H1 (cell line): ENCODE measurements around the gene ZNF469. TPM values are rescaled to one million over a fixed set of nuclear protein-coding genes. Genes with fewer than 3 reads are reported as not detected.

Experiments used
- CTCF ChIA-PET: fragments of 300-600 bp; sonication (Branson Sonifier 250); formaldehyde crosslinking; loops from one replicate; lab custom pipeline; 2021; ENCODE audit not compliant: partially characterized antibody; lab: Charles Lee
- POLR2A ChIA-PET: fragments of 300-600 bp; sonication (Branson Sonifier 250); formaldehyde crosslinking; loops from one replicate; lab custom pipeline; 2021; ENCODE audit warnings: inconsistent platforms; ENCODE audit not compliant: partially characterized antibody; lab: Charles Lee
- DNase-seq, 2 experiments: peaks; one replicate each; pipeline versions ENCODE4 v3.0.0 to v3.0.0-alpha.2; 2010 to 2022; ENCODE audit warnings: low spot score in 2 of 2, low read depth in 1 of 2, mixed read lengths in 1 of 2
- FAIRE-seq: peaks from 2 replicates; lab custom pipeline; 2011; peaks lifted over from hg19 to GRCh38; lab: Jason Lieb, UNC
- H2AFZ ChIP-seq: 2 replicates; pipeline ENCODE4 v1.8.1; 2012; ENCODE audit warnings: low read length, inconsistent platforms
- H2AK5ac ChIP-seq: 2 replicates; pipeline ENCODE4 v1.6.1; 2013; ENCODE audit warnings: low read depth, low read length
- H2BK120ac ChIP-seq: replicated peaks from 2 replicates; pipeline ENCODE3; 2013; ENCODE audit warnings: low read depth, low read length, inconsistent platforms
- H2BK12ac ChIP-seq: 2 replicates; pipeline ENCODE4 v1.6.1; 2013; ENCODE audit warnings: low read depth, low read length
- H2BK15ac ChIP-seq: 2 replicates; pipeline ENCODE4 v1.6.1; 2013; ENCODE audit warnings: low read length
- H2BK20ac ChIP-seq: 2 replicates; pipeline ENCODE4 v1.6.1; 2013; ENCODE audit warnings: low read length
- H2BK5ac ChIP-seq: 2 replicates; pipeline ENCODE4 v1.6.1; 2013; ENCODE audit warnings: low read depth, low read length
- H3K14ac ChIP-seq: 2 replicates; pipeline ENCODE4 v1.6.1; 2013; ENCODE audit warnings: inconsistent platforms; ENCODE audit not compliant: insufficient read length
- H3K18ac ChIP-seq: 2 replicates; pipeline ENCODE4 v1.6.1; 2013; ENCODE audit warnings: low read length; ENCODE audit errors: extremely low read depth
- H3K23ac ChIP-seq: 2 replicates; pipeline ENCODE4 v1.6.1; 2013; ENCODE audit warnings: inconsistent platforms; ENCODE audit not compliant: insufficient read length
- H3K23me2 ChIP-seq: 2 replicates; pipeline ENCODE4 v1.6.1; 2013; ENCODE audit warnings: low read depth, low read length
- H3K27ac ChIP-seq: 2 replicates; pipeline ENCODE4 v1.6.1; 2011; ENCODE audit warnings: low read depth, low read length, inconsistent platforms
- H3K27me3 ChIP-seq, 4 experiments: replicated peaks in 1 of 4; 1 replicate in 1 of 4; 2 replicates in 3 of 4; pipeline versions ENCODE4 v1.6.1 to v1.8.1; 2011 to 2013; ENCODE audit warnings: low read length in 3 of 4, mild to moderate bottlenecking in 3 of 4, inconsistent platforms in 2 of 4, mixed read lengths in 2 of 4, moderate library complexity in 1 of 4; ENCODE audit not compliant: control insufficient read depth in 3 of 4, insufficient read depth in 3 of 4; ENCODE audit errors: extremely low read depth in 1 of 4
- H3K36me3 ChIP-seq, 4 experiments: 2 replicates each; pipeline versions ENCODE4 v1.6.1 to v1.8.1; 2011 to 2013; ENCODE audit warnings: mild to moderate bottlenecking in 4 of 4, low read length in 3 of 4, moderate library complexity in 2 of 4, control low read depth in 1 of 4, inconsistent platforms in 1 of 4; ENCODE audit not compliant: insufficient read depth in 4 of 4, control insufficient read depth in 2 of 4
- H3K4ac ChIP-seq: replicated peaks from 2 replicates; pipeline ENCODE3; 2013; ENCODE audit warnings: low read length, low read depth, mixed read lengths, inconsistent platforms; ENCODE audit not compliant: insufficient read length
- H3K4me1 ChIP-seq, 4 experiments: replicated peaks in 1 of 4; 1 replicate in 1 of 4; 2 replicates in 3 of 4; pipeline versions ENCODE4 v1.6.1 to v1.8.1; 2011 to 2013; ENCODE audit warnings: low read length in 3 of 4, inconsistent platforms in 2 of 4, mixed read lengths in 1 of 4; ENCODE audit not compliant: insufficient read depth in 4 of 4, control insufficient read depth in 3 of 4
- H3K4me2 ChIP-seq, 2 experiments: 2 replicates each; pipeline versions ENCODE4 v1.6.1 to v1.8.1; 2011 to 2013; ENCODE audit warnings: low read depth in 2 of 2, low read length in 2 of 2, control low read depth in 1 of 2, inconsistent platforms in 1 of 2, mild to moderate bottlenecking in 1 of 2; ENCODE audit not compliant: insufficient read depth in 1 of 2
- H3K4me3 ChIP-seq, 4 experiments: fragments of 200-600, 300-600 bp in 1 of 4; sonication (generic), shearing (Covaris generic), sonication (Bioruptor Twin) in 1 of 4; 2 replicates each; pipeline versions ENCODE4 v1.5.1 to v1.8.1; 2011 to 2016; ENCODE audit warnings: low read length in 4 of 4, low read depth in 3 of 4, control low read depth in 2 of 4, inconsistent platforms in 2 of 4, mild to moderate bottlenecking in 2 of 4, mixed read lengths in 1 of 4, moderate library complexity in 1 of 4; ENCODE audit not compliant: insufficient read depth in 2 of 4; ENCODE audit errors: extremely low read depth in 1 of 4
- H3K56ac ChIP-seq: replicated peaks from 2 replicates; pipeline ENCODE3; 2013; ENCODE audit warnings: low read depth, mild to moderate bottlenecking, mixed read lengths, low read length, inconsistent platforms; ENCODE audit not compliant: insufficient read length
- H3K79me1 ChIP-seq: 2 replicates; pipeline ENCODE4 v1.6.1; 2013; ENCODE audit warnings: low read depth, low read length, control low read depth
- H3K79me2 ChIP-seq, 2 experiments: 2 replicates each; pipeline versions ENCODE4 v1.6.1 to v1.8.1; 2012 to 2013; ENCODE audit warnings: low read length in 2 of 2, mild to moderate bottlenecking in 2 of 2, inconsistent platforms in 1 of 2; ENCODE audit not compliant: insufficient read depth in 2 of 2, control insufficient read depth in 1 of 2
- H3K9ac ChIP-seq, 4 experiments: replicated peaks in 1 of 4; 1 replicate in 1 of 4; 2 replicates in 3 of 4; pipeline versions ENCODE4 v1.6.1 to v1.8.1; 2011 to 2013; ENCODE audit warnings: low read depth in 3 of 4, low read length in 3 of 4, control low read depth in 2 of 4, mild to moderate bottlenecking in 2 of 4, moderate library complexity in 2 of 4, inconsistent platforms in 1 of 4; ENCODE audit errors: extremely low read depth in 1 of 4
- H3K9me3 ChIP-seq, 2 experiments: 2 replicates each; pipeline versions ENCODE4 v1.6.1 to v1.8.1; 2012 to 2013; ENCODE audit warnings: mild to moderate bottlenecking in 2 of 2, moderate library complexity in 2 of 2, control low read depth in 1 of 2, inconsistent platforms in 1 of 2, low read depth in 1 of 2, low read length in 1 of 2, mixed read lengths in 1 of 2; ENCODE audit not compliant: insufficient read depth in 2 of 2
- H4K20me1 ChIP-seq, 2 experiments: replicated peaks in 1 of 2; 2 replicates each; pipeline versions ENCODE3 to v1.8.1; 2011 to 2013; ENCODE audit warnings: inconsistent platforms in 2 of 2, low read length in 2 of 2, mild to moderate bottlenecking in 1 of 2; ENCODE audit not compliant: insufficient read depth in 2 of 2, control insufficient read depth in 1 of 2
- H4K5ac ChIP-seq: 2 replicates; pipeline ENCODE4 v1.6.1; 2013; ENCODE audit warnings: low read length, low read depth, mixed read lengths, inconsistent platforms; ENCODE audit not compliant: insufficient read length
- H4K8ac ChIP-seq: 2 replicates; pipeline ENCODE4 v1.8.0; 2013; ENCODE audit warnings: mild to moderate bottlenecking, moderate library complexity, low read length, inconsistent platforms; ENCODE audit not compliant: insufficient read depth; ENCODE audit errors: extremely low read depth
- H4K91ac ChIP-seq: replicated peaks from 2 replicates; pipeline ENCODE3; 2013; ENCODE audit warnings: low read length, mixed read lengths, inconsistent platforms; ENCODE audit not compliant: insufficient read length
- EZH2 ChIP-seq: fragments of 200-600 bp; sonication (generic); IDR thresholded peaks from 2 replicates; pipeline ENCODE4 v1.7.1; 2012; ENCODE audit warnings: low read depth, mild to moderate bottlenecking, moderate library complexity, low read length, inconsistent platforms; ENCODE audit not compliant: severe bottlenecking
- FOSL1 ChIP-seq: IDR thresholded peaks from 2 replicates; pipeline ENCODE4 v1.6.1; 2011; ENCODE audit warnings: mild to moderate bottlenecking, low read depth, low read length, moderate library complexity; ENCODE audit not compliant: insufficient read depth
- JUN ChIP-seq: IDR thresholded peaks from 2 replicates; pipeline ENCODE4 v1.6.1; 2011; ENCODE audit warnings: low read depth, mild to moderate bottlenecking, improper control_type of control experiment, low read length
- MAFK ChIP-seq: IDR thresholded peaks from 2 replicates; pipeline ENCODE4 v1.6.1; 2012; ENCODE audit warnings: low read depth, mild to moderate bottlenecking, improper control_type of control experiment, low read length
- RAD21 ChIP-seq, 2 experiments: IDR thresholded peaks in 1 of 2; conservative IDR thresholded peaks in 1 of 2; 2 replicates each; pipeline ENCODE4 v1.6.1; 2011; ENCODE audit warnings: low read depth in 2 of 2, low read length in 2 of 2, improper control_type of control experiment in 1 of 2, inconsistent platforms in 1 of 2, mild to moderate bottlenecking in 1 of 2, moderate library complexity in 1 of 2
- RNF2 ChIP-seq: fragments of 200-900, 300-1000 bp; sonication (generic); IDR thresholded peaks from 2 replicates; pipeline ENCODE4 v1.7.1; 2016; ENCODE audit warnings: borderline replicate concordance, low read depth, mild to moderate bottlenecking, antibody characterized with exemption, low read length; ENCODE audit not compliant: poor library complexity, severe bottlenecking; ENCODE audit errors: missing control alignments
- SRF ChIP-seq: IDR thresholded peaks from 2 replicates; pipeline ENCODE4 v1.6.1; 2011; ENCODE audit warnings: mild to moderate bottlenecking, low read depth, low read length, moderate library complexity
- TEAD4 ChIP-seq: IDR thresholded peaks from 2 replicates; pipeline ENCODE4 v1.6.1; 2012; ENCODE audit warnings: low read depth, low read length, inconsistent platforms, mixed read lengths
- WGBS, 2 experiments: shearing (Covaris generic) in 1 of 2; methylation state at CpG; one replicate each; pipeline versions ENCODE4 v1.1.6 to v1.1.7; 2013 to 2015; ENCODE audit warnings: low lambda C conversion rate in 2 of 2, mixed read lengths in 2 of 2, inconsistent platforms in 1 of 2, low coverage in 1 of 2, missing lambda C conversion rate in 1 of 2; ENCODE audit not compliant: insufficient replicate concordance in 2 of 2, insufficient coverage in 1 of 2, insufficient read length in 1 of 2; ENCODE audit errors: extremely low coverage in 1 of 2, missing lambda C conversion rate in 1 of 2; 5-methylcytosine and 5-hydroxymethylcytosine counted together
- polyA plus RNA-seq, 7 experiments: library from polyadenylated mRNA; depleted of rRNA in 3 of 7; stranded (reverse) in 5 of 7; unstranded in 2 of 7; fragments of >200 nt in 5 of 7; fragments of 200-250 nt in 2 of 7; gene quantifications; 1 replicate in 5 of 7; 2 replicates in 1 of 7; 4 replicates in 1 of 7; pipeline versions ENCODE4 v1.2.1 to v1.2.3, GENCODE V29; 2011 to 2013; ENCODE audit warnings: missing spikeins in 2 of 7, mixed read lengths in 2 of 7
- total RNA-seq: library from RNA; stranded (reverse); fragmentation: NEBNext Ultra II Directional; extraction: Animal tissue kit (Norgen Biotek cat#: 25700); gene quantifications from 2 replicates; pipeline ENCODE4 v1.2.1, GENCODE V29; 2021
- TF ChIP-seq, protein P1 (sequence below), 3 experiments: IDR thresholded peaks; 1 replicate in 2 of 3; 2 replicates in 1 of 3; pipeline versions ENCODE4 v1.5.1 to v1.6.1; 2011; ENCODE audit warnings: low read length in 3 of 3, mild to moderate bottlenecking in 3 of 3, inconsistent platforms in 2 of 3, low read depth in 1 of 3, moderate library complexity in 1 of 3; ENCODE audit not compliant: insufficient read depth in 1 of 3; ENCODE audit errors: control extremely low read depth in 1 of 3

The ZNF469 gene
- total and polyA plus RNA-seq, 2 of the 8 experiments (the other 6 are each of a cell fraction or from before 2014, with no cell fraction given), result 0.30 to 1.8 TPM

DNA sequence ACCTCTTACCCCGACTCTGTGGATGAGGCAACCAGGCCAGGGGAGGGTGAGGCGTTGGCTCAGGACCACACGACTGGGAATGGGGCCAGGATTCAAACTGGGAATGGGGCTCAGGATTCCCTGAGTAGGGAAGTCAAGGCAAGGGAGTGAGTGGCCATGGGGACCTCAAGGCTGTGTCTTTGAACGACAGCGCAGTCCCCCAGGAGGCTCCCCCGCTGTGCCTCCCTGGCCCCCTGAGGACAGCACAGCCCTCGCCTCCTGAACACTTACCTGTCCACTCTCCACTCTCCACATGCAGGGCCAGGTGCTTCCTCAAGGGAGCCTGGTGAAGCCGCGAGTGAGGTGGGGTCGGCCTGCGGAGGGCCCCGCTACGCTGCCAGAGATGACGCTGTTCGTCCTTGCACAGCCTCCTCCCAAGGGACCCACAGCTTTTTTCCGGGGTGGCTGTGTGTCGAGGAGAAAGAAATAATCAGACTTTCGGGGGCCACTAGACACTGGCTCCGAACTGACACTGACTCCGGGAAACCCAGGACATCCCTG lies 6.9 kb downstream of the ZNF469 start:
- no peaks in the 10 kb centered on the region for H3K23me2 ChIP-seq
- no peak overlapping the region for H3K4ac ChIP-seq
- no peak overlapping the region for H2AK5ac ChIP-seq
- no peak overlapping the region for H4K8ac ChIP-seq
- ChIA-PET POLR2A (no interaction called here), CTCF (no interaction called here)
- no peak overlapping the region for H3K14ac ChIP-seq
- H4K91ac ChIP-seq, result no peak overlapping the region
- H3K4me2 ChIP-seq, result no peak overlapping the region
- no peak overlapping the region for H2BK12ac ChIP-seq
- H3K4me3 ChIP-seq, result no peak overlapping the region
- DNase-seq, result no peak
- peaks cover 0 to 5% of the 10 kb centered on the region in 2 experiments for H4K20me1 ChIP-seq
- peaks cover 6 to 10% (median 9%) of the 10 kb centered on the region in 4 experiments for H3K27me3 ChIP-seq
- no peaks in the 10 kb centered on the region for H3K36me3 ChIP-seq
- H3K27ac ChIP-seq, result no peak overlapping the region
- no peaks in the 10 kb centered on the region for H3K4me1 ChIP-seq
- no peak overlapping the region for H3K56ac ChIP-seq
- no peaks in the 10 kb centered on the region for H3K79me1 ChIP-seq
- no peak for FAIRE-seq
- H3K79me2 ChIP-seq, result no peaks in the 10 kb centered on the region
- WGBS, 2 experiments, result 84% methylated on average over 18 of the region's 20 CpGs; no CpG with 5 or more reads in 1 of the 2 experiments
- no peak overlapping the region for H2BK120ac ChIP-seq
- H2BK15ac ChIP-seq, result 0 out of 2 replicates have a peak overlapping the region, but pooled peaks have one; percentile 5
- H4K5ac ChIP-seq, result no peak overlapping the region
- H3K23ac ChIP-seq, result no peak overlapping the region
- H3K9me3 ChIP-seq, result no peaks in the 10 kb centered on the region
- H2AFZ ChIP-seq, result no peak overlapping the region
- no peak overlapping the region for H2BK20ac ChIP-seq
- no peak overlapping the region for H3K18ac ChIP-seq
- no peak overlapping the region for H2BK5ac ChIP-seq
- H3K9ac ChIP-seq, result no peak overlapping the region; a peak in 1 of 7 replicates
- TF ChIP-seq TEAD4 (no peak), JUN (no peak), SRF (no peak), FOSL1 (no peak), EZH2 (no peak), MAFK (no peak), RNF2 (no peak), RAD21 (IDR thresholded peaks at IDR 0.05 in 1 of 2, conservative IDR thresholded peaks at IDR 0.05 in 1 of 2; ENCODE audit: low read depth in 2 of 2, low read length in 2 of 2) (0 out of 4 replicates have a peak, but pooled peaks of 1 of the 2 experiments have one; percentile 7)
- TF ChIP-seq, protein P1, sequence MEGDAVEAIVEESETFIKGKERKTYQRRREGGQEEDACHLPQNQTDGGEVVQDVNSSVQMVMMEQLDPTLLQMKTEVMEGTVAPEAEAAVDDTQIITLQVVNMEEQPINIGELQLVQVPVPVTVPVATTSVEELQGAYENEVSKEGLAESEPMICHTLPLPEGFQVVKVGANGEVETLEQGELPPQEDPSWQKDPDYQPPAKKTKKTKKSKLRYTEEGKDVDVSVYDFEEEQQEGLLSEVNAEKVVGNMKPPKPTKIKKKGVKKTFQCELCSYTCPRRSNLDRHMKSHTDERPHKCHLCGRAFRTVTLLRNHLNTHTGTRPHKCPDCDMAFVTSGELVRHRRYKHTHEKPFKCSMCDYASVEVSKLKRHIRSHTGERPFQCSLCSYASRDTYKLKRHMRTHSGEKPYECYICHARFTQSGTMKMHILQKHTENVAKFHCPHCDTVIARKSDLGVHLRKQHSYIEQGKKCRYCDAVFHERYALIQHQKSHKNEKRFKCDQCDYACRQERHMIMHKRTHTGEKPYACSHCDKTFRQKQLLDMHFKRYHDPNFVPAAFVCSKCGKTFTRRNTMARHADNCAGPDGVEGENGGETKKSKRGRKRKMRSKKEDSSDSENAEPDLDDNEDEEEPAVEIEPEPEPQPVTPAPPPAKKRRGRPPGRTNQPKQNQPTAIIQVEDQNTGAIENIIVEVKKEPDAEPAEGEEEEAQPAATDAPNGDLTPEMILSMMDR (IDR thresholded peaks at IDR 0.05; ENCODE audit: control extremely low read depth in 1 of 3, insufficient read depth in 1 of 3, low read depth in 1 of 3, low read length in 3 of 3), result 0 out of 4 replicates have a peak, but pooled peaks of 1 of the 3 experiments have one; percentile 5
